HG03159 (cell line): ENCODE data around the gene PCDH15.

Experiments
- ATAC-seq: cut with Tn5 transposase; IDR thresholded peaks from one replicate; pipeline ENCODE4 v1.9.1; 2021; ENCODE audit warnings: mild to moderate bottlenecking, moderate library complexity; ENCODE audit not compliant: unreplicated experiment

Gene PCDH15

DNA sequence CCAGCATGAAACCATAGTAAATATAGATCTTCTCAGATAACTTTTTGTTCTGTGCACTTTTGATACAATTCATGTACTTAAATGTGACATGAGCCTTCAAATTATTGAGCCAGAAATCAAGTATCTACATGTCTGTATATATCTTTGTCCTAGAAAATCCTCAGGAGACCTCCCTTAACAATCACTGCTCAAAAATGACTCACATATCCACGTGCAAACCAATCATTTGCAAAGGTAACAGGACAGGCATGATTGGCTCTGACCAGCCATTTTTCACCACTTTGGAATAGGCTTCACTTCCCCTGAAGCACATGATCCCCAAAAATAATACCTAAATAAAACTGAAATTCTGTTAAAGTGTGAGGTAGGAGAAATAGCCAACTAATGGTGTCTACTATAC is 902.5 kb downstream of the PCDH15 start:
- no peak for ATAC-seq

DNA sequence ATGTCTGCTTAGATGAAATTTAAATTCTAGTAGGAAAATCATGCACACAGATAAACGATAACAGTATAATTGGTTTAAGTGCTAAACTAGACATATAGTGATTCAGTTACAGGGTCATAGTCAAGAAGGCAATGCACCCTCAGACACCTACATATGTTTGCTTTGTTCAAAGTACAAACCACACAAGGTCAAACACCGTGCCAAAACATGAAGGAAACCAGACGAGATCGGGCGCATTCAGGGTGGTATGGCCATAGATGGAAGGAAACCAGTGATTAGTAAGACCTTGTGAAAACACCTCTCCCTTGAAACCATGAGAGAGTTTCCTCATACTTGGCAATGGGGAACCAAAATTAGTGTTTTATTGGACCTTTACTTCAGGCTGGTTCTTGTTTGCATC is 906.9 kb downstream of the PCDH15 start:
- ATAC-seq, result no peak

DNA sequence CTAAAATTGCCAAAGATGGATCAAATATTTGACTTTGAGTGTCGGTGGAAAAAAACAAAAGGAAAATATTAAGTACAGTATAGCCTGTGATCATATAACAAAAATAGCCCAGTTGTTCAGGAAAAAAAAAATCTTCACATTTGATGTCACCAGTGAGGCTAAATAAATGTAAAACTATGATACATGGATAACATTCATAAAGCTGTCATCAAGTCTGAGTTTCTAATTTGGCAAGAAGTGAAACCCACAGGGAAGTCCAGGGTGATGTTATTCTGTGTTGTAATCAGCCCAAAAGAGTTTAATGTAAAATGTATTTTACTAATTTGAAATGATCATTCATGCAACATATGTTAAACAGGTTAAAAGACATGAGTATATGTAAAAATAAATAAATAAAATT is 908.0 kb downstream of the PCDH15 start:
- no peak for ATAC-seq

DNA sequence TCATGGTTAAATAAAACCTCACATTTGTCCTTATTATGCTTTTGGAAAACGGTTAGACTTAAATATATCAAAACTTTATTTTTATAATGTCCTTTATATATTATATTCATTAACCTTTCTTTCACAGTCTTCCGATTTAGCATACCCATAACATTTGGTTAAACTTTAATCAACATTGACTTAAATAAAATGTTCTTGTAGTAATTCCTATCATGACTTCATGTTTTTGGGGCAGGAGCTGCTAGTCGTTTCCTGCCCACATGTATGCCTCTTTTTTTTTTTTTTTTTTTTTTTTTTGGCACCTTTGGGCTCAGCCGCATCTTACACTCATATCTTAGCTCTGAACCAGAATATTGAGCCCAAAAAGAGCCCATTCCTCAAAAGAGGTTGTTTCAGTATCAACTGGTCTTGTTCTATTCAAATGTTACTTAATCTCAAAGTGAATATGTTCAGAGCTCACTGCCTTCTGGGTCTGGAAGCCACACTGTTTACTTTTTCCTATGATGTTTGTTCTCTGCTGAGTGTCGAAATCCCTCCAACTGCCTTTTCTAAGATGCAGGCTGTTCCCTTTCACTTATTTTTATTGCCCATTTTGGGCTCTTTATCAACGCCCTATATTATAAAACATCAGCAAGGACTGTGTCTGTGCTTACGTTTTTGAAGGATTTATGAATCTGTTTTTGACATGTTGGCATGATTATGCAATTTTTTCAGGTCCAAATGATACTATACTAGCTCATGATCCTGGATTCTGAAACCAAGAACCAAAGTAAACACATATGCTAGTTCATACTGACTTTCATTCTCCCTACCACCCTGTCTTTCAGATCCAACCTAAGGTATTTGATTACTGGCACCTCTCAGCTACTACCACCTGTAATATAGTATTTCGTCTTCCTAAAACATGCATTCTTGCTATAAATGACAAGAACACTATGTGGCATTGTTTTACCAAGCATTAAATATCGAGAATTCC is 914.4 kb downstream of the PCDH15 start:
- ATAC-seq, result no peak

DNA sequence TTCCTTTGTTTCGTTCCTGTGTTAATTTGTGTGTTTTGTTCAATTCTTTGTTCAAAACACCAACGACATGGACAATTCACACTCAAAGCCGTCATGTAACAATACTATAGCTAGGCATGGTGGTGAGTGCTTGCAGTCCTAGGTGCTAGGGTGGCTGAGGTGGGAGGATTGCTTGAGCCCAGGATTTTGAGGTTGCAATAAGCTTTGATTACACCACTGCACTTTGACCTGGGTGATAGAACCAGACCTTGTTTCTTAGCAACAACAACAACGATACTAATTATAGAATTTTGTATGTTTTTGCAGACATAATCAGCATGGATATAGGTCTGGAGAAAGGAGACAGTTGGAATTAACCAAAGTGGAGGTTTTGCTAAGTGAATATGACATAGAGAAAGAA is 936.2 kb downstream of the PCDH15 start:
- no peak for ATAC-seq

DNA sequence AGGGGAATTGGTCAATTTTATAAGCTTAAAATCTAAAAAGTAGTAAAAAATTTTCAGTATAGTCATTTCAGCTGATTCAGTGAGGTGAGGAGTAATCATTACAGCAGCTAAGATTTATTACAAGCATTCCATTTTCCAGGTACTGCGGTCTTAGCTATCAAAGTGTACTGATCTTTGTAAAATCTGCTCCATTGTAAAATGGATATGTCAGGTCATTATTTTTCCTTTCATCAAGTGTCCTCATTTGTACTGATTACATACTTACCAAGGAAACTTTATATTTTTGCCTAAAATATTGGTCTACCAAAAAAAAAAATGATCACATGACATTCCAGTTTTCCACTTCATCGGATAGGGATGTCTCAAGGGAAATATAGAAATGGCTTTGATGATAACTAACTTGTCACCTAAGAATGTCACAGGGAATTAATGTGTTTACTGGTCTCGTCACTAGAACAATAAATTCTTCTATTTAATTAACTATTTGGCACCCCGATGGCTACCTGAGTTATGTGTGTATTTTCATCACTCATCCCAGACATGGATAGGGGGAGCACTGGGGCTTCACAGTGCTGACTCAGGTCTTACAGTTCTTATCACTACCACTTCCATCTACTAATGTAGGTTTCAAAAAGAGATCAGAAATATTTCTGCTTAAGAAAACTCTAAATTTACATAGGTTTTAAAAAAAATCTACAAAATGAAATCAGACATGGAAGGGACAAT is 948.4 kb downstream of the PCDH15 start:
- no peak for ATAC-seq

DNA sequence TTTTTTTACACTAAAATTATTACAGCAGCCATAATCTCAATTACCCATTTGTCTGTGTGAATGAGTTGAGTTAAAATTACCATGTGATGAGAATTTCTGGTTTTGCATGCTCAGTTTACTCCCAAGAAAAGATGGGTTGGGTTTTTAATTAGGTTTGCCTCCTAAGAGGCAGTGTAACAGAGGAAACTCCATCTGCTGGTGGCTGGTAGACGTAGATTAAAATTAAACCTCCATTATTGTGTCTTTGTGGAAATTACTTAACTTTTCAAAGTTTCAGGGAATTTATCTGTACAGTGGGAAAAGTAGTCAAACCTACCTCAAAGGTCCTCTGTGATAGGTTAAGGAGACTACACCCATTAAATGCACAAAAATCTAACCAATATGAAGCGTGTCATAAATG is 954.2 kb downstream of the PCDH15 start:
- no peak for ATAC-seq

DNA sequence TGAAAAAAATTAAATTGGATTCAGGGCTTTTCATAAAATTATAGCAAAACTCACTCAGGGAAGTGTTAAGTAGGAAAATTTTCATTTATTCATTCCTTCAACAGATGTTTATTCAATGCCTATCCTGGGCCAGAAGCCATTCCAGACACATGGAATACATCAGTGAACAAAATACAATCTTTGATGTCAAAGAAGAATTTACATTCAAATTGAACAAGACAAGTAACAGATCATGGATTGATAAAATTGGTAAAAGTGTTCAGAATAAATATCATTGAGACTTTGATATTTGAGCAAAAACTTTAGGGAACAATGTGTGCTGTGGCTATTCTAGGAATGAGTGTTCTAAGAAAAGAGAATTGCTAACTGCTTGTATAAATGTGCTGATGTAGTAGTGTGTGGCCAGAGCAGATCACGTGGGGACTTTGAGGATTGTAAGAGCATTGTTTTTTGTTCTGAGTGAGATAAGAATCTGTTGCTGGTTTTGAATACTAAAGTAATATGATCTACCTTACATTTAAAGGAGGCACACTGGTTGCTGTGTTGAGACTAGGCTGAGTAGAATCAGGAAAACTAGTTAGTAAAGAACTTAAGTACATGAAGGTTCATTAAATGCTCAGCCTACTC is 957.2 kb downstream of the PCDH15 start:
- no peak for ATAC-seq

DNA sequence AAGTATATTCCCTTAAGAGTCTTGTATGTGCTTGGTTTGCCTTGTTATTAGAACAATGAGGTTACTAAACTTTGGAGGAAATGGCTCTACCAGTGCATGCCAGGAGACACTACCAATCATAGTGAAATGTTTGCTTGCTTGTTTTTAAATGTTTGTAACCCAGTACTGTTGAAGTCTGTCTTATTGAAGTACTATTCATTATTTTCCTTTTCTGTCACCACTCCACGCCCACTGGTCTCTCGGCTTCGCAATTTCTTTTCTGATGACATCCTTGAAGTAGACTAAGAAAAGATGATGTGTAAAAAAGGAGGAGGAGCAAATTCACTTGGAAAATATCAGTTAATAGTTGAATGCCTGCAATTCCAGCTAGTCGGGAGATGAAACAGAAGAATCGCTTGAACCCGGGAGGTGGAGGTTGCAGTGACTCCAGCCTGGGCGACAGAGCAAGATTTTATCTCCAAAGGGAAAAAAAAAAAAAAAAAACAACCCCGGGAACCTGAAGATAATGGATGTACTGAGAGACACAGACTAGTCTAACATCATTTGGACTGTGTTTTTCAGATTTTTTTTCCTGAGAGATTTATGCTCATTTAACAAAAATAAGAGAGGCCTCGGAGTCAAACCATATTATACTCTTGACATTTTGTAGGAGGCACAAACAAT is 959.4 kb downstream of the PCDH15 start:
- no peak for ATAC-seq

DNA sequence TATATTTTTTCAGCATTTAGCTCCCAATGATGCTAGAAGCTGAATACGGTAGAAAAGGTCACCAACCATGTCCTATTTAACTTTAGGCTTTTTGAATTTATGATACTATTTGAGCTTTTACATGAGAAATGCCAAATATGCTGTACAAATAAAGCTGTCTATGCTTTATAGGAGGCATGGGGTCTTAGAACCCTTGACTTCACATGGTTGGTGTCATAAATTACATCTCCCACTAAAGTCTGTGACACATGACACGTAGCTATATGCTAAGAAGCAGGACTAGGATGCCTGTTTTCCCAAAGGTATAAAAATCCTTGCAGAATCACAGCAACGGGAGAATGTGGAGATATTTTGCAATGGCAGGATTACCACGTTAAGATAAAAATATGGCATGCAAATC is 960.4 kb downstream of the PCDH15 start:
- ATAC-seq, result no peak

DNA sequence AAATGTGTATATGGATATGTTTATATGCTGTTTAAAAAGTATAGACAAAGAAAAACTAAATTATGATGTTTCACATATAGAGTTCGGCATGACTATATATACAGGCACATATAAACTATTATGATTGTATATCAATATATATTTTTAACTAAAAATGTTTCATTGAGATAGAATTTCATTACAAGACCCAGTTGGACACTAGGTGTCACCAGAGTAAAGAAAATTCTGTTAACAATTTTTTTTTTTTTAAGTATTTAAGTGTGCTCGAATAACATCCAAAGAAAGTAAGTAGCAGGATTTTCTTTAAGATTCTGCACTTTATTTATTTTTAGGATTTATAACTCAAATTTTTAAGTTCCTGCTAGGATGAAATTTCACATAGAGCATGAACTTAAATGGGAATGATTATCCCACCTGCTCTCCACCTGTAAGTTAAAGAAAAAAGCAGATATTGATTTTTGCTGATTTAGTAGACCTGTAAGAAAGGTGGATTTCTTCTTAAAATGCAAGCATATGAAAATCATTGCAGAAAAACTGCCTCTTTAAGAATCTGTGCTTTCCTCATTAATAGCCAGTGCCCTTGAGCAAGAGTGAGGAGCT is 961.5 kb downstream of the PCDH15 start:
- no peak for ATAC-seq

DNA sequence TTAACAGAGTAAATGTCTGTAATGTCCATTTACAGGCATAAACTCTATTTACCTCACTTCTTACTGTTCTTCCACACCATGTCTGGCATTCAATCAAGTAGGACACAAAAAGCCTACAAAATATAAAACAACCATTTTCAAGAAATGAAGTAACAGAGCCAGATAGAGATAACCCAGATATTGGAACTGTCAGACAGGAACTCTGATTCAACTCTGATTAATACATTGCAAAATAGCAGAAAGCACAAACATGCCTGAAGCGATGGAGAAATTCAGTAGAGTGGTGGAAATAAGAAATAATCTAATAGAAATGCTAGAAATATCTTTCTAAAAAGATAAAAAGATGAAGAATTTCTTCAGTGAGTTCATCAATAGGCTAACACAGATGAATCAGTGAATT is 964.4 kb downstream of the PCDH15 start:
- no peak for ATAC-seq

DNA sequence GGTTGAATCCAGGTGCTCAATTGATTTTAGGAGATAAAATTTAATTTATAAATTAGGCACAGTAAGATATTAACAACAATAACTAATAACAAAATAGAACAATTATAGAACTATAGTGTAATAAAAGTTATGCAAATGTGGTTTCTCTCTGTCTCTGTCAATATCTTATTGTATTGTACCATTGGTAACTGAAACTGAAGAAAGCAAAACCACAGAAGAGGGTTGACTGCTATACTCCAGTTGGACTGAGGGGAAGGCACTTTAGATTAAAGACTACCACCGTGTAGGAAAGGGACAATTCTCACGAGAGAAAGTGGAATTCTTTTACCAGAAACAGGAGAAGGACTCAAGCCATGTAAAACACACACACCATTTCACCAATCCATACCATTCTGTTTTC is 967.1 kb downstream of the PCDH15 start:
- no peak for ATAC-seq

DNA sequence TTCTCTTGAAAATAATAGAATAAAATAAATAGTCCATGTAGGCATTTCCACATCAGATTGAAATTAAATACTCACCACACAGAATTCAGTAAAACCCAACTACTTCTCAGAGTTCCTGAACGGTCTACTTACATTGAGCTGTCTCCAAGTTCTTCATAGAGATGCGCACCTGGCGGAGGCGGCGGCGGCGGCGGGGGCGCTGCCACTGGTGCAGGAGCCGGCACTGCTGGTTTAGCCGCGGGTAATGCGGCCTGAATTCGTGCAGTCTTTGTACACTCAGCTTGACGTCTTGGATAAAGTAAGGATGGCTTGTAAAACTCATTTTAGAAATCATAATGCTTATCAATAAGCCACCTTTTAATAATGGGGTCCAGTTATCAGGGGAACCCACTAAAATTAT is 973.8 kb downstream of the PCDH15 start:
- ATAC-seq, result no peak

DNA sequence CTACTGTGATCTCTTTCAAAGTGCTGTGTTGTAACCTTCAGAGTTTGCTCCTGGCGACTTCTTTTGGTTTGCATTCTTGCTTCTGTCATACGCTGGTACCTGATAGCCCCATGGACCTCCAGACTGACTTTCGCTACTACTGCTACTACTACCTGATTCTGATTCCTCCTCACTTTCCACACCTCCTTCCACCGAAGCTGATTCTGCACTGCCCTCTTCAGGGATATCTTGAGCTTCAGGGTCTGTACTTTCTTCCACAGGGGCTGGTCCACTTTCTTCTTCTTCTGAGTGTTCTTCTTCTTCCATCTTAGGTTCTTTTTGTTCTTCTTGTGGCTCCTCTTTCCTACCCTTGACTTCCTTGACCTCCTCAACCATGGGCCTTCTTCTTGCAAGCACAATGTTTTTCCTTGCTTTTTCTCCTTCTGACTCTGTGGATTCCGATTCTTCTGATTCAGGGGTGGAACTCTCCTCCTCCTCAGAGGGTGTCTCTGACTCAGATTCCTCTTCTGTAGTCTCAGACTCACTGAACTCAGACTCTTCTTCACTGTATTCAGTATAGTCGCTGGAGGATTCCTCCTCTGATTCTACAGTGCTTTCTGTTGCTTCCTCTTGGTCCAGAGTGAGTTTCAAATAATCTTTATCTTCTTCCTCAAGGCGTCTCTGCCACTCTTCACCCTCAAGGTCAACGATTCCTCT is 992.2 kb downstream of the PCDH15 start:
- ATAC-seq, result no peak

DNA sequence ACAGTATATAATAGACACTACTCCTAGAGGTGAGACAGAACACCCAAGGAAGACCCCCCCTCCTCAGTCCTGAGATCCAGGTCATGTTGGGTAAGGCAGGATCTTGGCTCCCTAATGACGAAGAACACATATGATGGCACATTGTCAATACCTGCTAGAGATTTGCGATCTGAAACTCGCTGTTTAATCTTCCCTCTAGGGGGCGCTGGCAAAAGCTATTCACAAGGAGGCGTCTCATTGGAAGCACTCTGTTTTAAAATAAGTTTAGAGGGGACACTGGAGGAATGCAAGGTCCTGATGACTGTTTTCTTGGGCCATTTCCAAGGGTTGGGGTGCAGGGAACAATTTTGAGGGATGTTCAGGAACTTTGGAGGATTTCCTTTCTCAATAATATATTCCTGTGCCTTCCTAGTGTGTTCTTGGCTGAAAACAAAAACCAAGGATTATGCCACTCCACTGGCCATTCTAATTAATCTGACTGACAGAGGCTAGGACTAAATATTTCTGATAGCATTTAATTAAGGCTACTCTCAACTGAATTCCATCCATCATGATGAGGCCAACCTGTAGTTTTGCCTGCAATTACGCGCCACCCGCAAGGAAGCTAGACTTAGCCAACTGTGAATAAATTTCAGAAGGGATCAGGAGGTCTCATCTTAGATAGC is 1014.7 kb downstream of the PCDH15 start:
- no peak for ATAC-seq

DNA sequence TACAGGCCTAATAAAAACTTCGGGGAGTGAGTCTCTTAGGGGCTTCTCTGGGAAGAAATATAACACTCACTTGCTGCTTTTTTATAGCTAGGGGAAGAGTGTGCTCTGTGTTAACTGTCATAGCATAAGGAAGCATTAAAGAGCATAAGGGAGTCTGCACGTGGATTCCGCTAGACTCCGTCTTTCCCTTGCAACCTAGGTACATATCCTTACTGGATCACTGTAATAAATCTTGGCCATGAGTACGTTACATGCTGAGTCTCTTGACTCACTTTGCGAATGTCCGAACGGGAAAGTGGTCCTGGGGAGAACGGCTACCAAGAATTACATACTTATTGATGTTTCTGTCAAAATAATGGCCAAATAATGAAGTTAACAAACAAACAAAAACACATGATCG is 1029.3 kb downstream of the PCDH15 start:
- no peak for ATAC-seq

DNA sequence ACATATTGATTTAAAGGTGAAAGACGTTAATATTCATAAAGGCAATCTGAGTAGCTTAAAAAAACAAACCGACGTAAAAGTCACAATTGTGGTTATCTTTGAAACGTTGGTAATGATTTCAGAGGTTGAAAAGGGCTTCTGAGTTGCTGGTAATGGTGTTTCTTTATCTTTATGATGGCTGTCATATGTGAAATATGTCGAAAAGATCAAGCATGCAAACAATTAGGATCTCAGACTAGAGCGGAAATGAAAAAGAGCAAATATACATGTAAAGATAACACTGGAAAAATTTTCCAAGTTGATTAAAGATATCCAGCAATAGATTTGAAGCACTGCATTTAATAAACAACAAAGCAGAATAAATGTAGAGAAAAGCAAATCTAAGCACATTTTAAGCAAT is 1030.1 kb downstream of the PCDH15 start:
- no peak for ATAC-seq

DNA sequence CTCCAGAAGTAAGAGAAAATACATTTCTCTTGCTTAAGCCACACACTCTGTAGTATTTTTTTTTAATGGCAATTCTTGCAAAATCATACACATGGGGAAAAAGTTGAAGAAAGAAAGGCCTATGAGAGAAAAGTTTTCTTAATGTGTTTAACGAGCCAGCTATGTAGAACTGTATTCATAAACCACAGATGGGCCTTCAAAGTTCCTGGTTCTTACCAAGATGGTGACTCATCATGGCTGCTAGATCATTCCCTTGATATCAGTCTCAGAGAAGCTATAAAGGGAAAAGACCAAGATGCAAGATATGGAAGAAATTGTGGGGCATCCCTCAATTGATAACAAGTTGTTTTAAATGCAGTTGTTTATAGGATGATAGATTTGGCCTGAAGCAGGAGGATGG is 1035.7 kb downstream of the PCDH15 start:
- ATAC-seq, result no peak
